Measurements from ENCODE around the gene FHAD1.
"Not testable (repeated sequence)": the region's sequence is repeated elsewhere in the genome, so short reads cannot be mapped to it uniquely, and the experiment has no call there.

The FHAD1 gene

GRCh38 chr1:15418806-15419515 lies 171.9 kb downstream of the FHAD1 start:
- no peak for DNase-seq (ENCODE audit: low read depth)

- DNase-seq (ENCODE audit: low read depth): no peak
Observed at GRCh38 chr1:15420853-15421465, 173.9 kb downstream of the FHAD1 start.

DNA sequence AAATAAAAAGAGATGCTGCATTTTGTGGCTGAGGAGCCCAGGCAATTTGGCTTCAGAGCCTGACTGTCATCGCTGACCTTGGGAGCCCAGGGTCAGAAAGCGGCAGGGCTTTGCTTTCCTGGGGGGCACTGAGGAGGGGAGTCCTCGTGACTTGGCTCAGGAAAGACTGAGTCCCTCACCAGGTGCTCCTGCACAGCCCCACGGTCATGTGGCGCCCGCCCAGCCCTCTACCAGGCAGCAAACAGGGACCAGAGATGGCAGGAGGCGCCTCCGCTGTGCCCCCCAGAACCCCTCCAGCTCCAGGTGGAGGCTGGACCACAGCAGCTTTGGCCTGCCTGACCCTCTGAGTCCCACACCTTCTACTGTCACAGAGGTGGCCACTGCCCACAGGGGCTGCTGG lies 175.8 kb downstream of the FHAD1 start:
- no peak for DNase-seq (ENCODE audit: low read depth)

DNA sequence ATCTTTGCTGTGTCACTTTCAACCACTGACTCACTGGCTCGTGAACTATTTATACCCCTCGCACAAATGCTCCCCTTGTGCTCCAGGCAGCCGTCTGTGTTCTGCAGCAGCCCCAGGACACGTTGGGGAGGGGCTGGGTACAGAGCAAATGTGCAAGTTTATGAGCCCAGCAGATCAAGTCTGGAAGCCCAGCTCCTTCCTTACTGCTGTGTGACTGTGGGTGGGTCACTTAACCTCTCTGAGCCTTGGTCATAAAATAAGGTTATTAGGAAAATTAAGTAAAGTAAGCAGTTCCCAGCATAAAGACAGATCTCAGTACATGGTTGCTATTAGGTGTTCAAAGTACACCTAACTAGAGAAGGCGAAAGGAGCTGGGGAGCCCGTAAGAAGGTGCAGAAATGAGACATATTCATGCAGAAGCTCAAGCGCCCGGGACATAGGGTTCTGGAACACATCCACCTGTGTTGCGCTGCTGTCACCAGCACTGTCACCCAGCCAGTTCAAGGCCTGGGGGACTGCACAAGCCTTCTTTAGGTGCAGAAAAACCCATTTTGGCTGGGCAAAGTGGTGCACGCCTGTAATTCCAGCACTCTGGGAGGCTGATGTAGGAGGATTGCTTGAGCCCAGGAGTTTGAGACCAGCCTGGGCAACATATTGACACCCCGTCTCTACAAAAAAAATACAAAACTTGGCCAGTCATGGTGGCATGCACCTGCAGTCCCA lies 176.5 kb downstream of the FHAD1 start:
- no peak for DNase-seq (ENCODE audit: low read depth)

GRCh38 chr1:15424146-15424667 lies 177.2 kb downstream of the FHAD1 start:
- no peak for DNase-seq (ENCODE audit: low read depth)

- no peak for DNase-seq (ENCODE audit: low read depth)
Observed at GRCh38 chr1:15424981-15425380, 178.0 kb downstream of the FHAD1 start.

DNA sequence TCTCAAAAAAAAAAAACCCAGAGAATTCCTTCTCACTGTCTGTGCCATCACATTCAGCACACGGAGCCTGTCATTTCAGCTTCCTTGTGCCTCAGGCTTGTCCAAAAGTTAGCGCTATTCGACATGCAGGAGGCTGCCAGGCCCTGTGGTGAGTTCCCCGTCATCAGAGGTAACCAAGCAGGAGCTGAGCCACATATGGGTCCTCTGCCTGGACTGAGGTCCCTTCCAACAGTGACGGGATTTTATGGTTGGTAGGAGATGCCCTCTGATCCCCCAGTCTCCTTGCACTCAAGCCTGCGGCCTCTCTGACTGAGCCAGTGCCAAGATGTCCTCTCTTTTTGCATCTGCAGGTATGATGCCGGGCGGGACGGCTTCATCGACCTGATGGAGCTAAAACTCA lies 178.5 kb downstream of the FHAD1 start:
- no peak for DNase-seq (ENCODE audit: low read depth)

DNA sequence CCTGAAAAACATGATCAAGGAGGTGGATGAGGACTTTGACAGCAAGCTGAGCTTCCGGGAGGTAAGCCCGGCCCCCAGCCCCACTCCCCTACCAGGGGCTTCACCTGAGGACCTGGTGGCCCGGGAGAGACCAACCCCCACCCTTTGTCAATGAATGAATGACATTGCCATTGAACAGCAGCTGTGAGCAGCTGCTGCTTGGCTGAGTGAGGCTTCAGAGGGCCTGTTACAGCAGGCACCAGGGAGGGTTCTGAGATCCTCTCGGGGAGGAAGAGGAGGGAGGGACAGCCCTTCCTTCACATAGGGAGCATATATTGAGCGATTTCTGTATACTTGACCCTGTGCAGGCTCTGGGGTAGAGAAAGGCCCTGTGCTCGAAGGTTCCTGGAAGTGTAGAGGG lies 178.9 kb downstream of the FHAD1 start:
- DNase-seq (ENCODE audit: low read depth): no peak

- no peak for DNase-seq (ENCODE audit: low read depth)
Observed at GRCh38 chr1:15426492-15427279, 179.7 kb downstream of the FHAD1 start.

- no peak for DNase-seq (ENCODE audit: low read depth)
Observed at GRCh38 chr1:15427280-15427666, 180.2 kb downstream of the FHAD1 start.

- not testable (repeated sequence) for DNase-seq (ENCODE audit: low read depth)
Observed at GRCh38 chr1:15428252-15428651, 181.2 kb downstream of the FHAD1 start.

GRCh38 chr1:15428815-15429435 lies 181.9 kb downstream of the FHAD1 start:
- no peak for DNase-seq (ENCODE audit: low read depth)

- DNase-seq (ENCODE audit: low read depth): no peak
Observed at GRCh38 chr1:15429701-15430149, 182.7 kb downstream of the FHAD1 start.

DNA sequence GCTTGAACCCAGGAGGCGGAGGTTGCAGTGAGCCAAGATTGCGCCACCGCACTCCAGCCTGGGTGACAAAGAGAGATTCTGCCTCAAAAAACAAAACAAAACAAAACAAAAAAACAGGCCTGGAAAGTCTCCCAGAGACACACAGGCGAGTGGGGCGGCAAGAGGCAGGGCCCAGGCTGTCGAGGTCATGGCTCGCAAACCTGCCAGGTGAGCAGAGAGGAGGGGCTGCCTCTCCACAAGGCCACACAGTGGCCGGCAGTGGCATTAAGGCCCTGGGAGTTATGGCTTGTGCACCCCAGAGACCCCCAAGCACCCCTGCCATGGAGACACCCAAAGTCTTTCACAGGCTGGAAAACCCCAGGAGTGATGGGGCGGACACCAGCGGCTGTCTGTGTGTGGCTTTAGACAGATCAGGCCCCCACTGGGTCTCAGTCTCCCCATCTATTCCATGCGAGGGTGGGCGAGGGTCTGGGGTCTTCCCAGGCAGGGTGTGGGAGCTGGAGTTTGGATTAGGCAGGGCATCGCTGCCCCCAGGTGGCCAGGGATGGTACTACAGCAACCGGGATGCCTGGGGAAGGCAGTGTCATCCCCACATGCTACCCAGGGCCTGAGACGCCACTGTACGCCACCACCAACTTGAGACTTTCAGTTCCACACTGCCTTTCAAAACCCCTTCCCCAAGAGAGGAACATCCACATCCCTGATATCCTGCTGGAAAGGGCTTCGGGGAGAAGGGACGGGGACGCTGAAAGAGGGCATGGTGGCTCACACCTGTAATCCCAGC lies 184.0 kb downstream of the FHAD1 start:
- peak; percentile 60 for DNase-seq (ENCODE audit: low read depth)

DNA sequence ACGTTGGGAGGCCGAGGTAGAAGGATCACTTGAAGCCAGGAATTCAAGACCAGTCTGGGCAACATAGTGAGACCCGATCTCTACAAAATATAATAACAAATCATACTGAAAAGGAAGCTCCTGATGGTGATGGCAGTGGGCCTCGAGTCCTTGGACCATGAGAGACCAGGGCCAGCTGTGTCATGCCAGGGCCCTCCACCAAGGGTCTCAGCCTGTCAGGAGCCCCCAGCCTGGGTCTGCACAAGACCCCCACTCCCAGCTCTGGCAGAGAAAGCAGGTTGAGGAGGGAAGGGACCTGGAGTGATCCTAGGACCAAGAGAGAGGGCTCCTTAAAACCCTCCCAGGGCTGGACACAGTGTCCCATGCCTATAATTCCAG lies 184.5 kb downstream of the FHAD1 start:
- DNase-seq (ENCODE audit: low read depth): no peak

DNA sequence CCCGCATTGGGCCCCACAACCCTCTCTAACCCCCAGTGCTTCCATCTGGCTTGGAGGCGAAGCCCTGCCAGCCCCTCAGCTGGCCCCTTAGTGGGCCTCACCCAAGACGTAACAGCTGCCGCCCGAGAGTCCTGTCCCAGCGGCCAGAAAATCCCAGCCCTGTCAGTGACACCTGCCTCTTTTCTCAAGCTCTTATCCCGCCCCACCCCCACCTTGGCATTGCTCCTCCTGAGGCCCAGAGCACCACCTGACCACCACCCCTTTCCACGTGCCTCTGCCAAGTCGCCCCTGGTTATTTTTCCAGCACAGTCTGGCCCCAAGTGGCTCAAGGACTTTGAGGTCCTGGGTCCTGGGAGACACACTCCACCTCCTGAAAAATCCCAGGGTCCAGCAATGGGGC lies 185.3 kb downstream of the FHAD1 start:
- DNase-seq (ENCODE audit: low read depth): no peak

DNA sequence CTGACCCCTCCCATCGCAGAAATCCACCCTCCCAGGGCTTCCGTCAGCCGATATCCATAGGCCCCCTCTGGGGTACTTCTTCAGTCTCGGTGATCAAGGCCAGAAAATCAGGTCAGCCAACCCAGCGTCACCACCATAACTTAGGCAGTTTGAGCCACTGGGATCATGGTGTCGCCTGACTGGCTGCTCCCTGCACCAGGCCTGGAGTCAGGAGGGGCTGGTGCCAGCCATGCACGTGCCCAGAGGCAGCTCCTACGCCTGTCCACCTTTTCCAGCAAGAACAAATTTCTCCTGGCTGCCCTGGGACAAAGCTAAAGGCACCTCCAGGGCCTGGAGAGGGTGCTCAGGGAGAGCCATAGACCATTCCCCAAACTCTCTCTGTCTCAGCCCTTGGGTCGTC lies 186.4 kb downstream of the FHAD1 start:
- DNase-seq (ENCODE audit: low read depth): no peak

- DNase-seq (ENCODE audit: low read depth): not testable (repeated sequence)
Observed at GRCh38 chr1:15434739-15435138, 187.7 kb downstream of the FHAD1 start.

DNA sequence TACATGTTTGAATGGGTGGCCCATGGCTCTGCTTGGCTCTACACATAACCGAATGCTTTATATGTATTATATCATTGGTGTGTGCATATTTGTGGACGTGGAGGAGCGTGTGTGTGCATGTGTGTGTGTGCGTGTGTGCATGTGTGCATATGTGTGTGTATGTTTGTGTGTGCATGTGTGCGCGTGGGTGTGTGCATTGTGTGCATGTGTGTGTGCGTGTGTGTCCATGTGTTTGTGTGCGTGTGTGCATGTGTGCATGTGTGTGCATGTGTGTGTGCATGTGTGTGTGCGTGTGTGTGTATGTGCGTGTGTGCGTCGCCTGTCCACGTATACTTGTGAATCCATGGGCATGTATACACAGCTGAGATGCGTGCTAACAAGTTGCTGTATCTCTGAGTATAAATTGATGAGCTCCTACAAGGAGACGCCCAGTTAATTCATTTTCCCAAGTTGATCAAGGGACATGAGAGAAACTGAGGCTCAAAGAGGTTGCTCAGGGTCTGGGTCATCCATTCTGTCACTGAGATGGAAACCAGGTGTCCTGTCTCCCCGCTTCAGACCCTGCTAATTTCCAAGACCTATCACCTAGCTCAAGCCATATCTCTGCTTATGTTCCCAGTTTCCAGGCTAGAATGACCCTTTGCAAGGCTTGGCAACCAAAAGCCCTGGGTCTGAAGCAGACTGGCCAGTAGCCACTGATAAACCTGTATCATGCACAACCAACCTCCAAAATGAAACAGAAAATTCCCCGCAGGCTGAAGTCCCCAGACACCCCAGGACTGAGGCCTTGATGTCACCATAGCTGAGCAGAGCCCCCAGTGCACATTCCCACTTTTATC lies 188.4 kb downstream of the FHAD1 start:
- no peak for DNase-seq (ENCODE audit: low read depth)

DNA sequence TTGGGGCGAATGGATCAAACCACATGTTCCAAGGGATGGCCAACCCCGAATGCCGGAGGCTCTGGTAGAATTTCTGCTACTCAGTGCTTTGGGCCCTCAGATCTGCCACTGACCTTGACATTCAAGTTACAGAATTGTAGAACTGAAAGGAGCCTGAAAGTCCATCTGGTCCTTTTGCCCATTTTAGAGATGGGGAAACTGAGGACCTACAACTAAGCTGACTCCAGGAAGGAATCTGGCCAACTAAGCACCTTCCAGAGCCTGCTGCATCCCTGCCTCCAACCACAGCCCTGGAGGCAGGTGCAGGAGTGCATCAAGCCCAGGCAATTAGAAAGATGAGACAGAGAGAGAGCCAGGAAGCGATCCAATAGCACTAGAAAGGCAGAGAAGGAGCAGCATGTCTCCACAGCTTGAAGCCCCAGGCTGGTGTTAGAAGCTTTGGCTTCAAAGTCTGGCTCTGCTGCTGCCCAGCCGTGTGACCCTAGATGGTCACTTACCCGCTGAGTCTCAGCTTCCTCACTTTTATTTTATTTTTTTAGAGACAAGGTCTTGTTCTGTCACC lies 189.9 kb downstream of the FHAD1 start:
- DNase-seq (ENCODE audit: low read depth): no peak

Measured in activated gamma-delta T cell treated with anti-CD3 and anti-CD28 coated beads, Interleukin-2, amount 50 U/mL, for 16 hours (primary cell).